DMS153 treated with DMSO at 0.1 percent for 48 hours (cell line): ENCODE measurements around the gene MGAT4A.
"Not testable (repeated sequence)": the region's sequence is repeated elsewhere in the genome, so short reads cannot be mapped to it uniquely, and the experiment has no call there.

Source experiments
- DNase-seq: peaks from one replicate; lab custom pipeline; 2025; ENCODE audit not compliant: unreplicated experiment; lab: John Stamatoyannopoulos, UW

MGAT4A gene

GRCh38 chr2:98608962-98609604 is 121.8 kb downstream of the MGAT4A start:
- no peak for DNase-seq

GRCh38 chr2:98608116-98608961 is 122.6 kb downstream of the MGAT4A start, which contains the start of the genes COA5 and UNC50:
COA5 (minus strand) TSS chr2:98608512; CDS start chr2:98608405, 107 bp downstream.
UNC50 (plus strand) TSS chr2:98608589; CDS start chr2:98609760, 1,171 bp downstream.
- DNase-seq = peak; percentile 70

GRCh38 chr2:98607741-98608115 is 123.2 kb downstream of the MGAT4A start:
- no peak for DNase-seq

- no peak for DNase-seq
Observed at GRCh38 chr2:98607104-98607503, 123.8 kb downstream of the MGAT4A start.

- DNase-seq = no peak
Observed at GRCh38 chr2:98606431-98606830, 124.5 kb downstream of the MGAT4A start.

GRCh38 chr2:98605076-98605475 is 125.9 kb downstream of the MGAT4A start:
- DNase-seq = no peak

- DNase-seq = no peak
Observed at GRCh38 chr2:98604547-98604946, 126.4 kb downstream of the MGAT4A start.

DNA sequence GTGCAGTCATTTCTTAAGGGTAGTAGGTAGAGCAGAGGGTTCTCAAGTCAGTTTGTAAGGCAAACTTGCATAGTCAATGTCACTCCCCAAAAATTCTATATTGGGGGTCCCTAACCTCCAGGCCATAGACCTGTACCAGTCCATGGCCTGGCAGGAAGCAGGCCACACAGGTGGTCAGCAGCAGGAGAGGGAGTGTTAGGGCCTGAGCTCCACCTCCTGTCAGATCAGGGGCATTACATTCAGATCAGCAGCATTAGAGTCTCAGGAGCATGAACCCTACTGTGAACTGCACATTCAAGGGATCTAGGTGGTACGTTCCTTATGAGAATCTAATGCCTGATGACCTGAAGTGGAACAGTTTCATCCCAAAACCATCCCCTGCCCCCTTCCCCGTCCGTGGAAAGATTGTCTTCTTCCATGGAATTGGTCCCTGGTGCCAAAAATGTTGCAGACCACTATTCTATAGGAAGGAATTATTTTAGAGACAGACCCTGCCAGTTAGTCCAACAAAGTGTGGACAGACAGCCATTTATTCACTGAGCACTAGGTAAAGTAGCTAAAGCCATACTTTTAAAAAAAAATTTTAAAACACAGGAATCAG is 129.3 kb downstream of the MGAT4A start:
- DNase-seq = peak; percentile 11

DNA sequence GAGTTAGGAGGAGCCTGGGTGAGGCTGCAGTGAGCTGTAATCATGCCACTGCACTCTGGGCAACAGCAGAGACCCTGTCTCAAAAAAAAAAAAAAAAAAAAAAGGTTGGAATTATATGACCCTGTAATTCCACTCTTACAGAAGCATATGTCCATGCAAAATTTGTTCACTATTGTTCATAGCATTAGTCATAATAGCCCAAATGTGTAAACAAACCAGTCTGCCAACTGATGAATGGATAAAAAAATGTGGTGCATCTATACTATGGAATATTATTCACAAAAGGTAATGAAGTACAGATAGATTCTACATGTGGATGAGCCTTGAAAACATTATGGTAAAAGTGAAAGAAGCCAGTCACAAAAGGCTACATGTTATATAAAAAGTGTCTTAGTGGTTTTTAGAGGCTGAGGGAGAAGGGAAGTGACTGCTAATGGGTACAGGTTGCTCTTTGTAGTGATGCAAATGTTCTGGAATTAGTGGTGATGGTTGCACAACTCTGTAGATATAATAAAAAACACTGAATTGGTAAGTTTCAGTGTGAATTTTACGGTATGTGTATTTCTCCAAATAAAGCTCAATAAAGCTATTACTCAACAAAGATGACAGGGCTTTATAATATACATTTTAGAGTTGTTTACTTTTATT is 132.0 kb downstream of the MGAT4A start:
- DNase-seq = no peak

DNA sequence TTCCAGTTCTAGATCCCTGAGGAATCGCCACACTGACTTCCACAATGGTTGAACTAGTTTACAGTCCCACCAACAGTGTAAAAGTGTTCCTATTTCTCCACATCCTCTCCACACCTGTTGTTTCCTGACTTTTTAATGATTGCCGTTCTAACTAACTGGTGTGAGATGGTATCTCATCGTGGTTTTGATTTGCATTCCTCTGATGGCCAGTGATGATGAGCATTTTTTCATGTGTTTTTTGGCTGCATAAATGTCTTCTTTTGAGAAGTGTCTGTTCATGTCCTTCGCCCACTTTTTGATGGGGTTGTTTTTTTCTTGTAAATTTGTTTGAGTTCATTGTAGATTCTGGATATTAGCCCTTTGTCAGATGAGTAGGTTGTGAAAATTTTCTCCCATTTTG is 136.3 kb downstream of the MGAT4A start:
- not testable (repeated sequence) for DNase-seq

GRCh38 chr2:98592565-98592964 is 138.4 kb downstream of the MGAT4A start:
- DNase-seq = no peak

DNA sequence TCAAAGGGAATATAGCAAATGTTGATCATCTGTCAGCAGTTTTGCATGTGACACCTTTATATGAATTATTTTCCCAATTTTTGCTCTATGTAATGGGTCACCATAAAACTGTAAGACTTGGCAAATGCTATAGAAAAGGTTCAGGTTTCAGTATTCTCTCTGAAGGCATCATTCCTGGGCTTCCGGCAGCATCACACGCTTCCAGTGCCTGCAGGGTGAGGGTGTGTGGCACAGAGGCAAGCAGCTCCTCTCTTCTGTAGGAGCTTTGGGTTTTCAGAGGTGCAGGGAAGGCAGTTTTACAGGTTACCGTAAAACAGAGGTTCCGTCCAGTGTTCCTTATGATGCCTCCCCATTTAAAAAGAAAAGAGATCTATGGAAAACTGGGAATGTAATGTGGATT is 141.4 kb downstream of the MGAT4A start:
- DNase-seq = no peak

DNA sequence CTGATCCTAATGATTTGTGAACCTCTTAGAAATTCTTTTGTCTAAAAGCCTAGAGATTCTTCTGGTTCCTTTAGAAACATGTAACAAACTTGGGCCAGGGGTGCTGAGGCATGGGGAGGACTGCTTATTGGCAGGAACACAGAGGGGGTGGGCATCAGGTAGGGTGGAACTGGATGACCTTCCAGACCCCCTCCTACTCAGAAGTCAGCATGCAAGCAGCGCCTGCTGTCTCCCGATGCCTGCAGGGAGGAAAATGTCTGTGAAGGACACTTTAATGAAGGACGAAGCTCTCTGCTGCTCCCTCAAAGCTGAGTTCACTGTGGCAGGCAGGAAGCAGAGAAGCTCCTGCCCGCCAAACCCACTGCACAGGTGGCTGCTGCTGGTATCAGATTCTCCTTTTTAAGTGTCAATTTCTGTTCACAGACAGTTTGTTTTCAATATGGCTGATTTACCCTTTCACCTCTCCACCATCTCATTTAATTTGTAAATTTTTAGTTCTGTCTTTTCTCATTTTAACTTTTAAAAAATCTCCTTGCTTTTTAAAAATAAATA is 142.0 kb downstream of the MGAT4A start:
- DNase-seq = no peak

DNA sequence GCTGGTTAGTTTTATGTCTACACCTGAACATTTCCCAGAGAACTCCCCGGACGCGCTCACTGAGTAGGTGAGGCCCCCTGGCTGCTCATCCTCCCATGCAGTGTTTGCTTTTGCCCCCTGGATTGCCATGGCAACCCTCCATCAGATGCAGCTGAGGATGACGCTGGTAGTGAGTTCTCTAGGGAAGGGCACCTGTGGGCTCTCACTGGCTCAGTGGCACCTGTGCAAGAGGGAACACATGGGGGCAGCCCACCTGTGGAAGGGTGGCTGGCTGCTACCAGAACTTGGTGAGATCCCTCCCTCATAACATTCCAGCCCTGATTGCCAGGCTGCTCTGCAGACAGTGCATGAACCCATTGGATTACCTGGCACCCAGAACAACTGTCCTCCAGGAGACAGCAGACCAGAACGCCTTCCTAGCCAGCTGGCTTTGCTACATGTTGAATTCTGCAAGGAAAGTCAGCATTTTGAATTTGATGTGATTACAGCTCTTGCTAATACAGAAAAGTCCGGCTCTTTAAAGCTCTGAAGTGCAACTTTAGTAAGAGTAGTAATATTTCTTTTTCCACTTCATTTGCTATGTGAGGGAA is 144.3 kb downstream of the MGAT4A start:
- DNase-seq = no peak

- DNase-seq = no peak
Observed at GRCh38 chr2:98585386-98585785, 145.5 kb downstream of the MGAT4A start.

GRCh38 chr2:98583816-98584618 is 146.9 kb downstream of the MGAT4A start:
- DNase-seq = no peak

DNA sequence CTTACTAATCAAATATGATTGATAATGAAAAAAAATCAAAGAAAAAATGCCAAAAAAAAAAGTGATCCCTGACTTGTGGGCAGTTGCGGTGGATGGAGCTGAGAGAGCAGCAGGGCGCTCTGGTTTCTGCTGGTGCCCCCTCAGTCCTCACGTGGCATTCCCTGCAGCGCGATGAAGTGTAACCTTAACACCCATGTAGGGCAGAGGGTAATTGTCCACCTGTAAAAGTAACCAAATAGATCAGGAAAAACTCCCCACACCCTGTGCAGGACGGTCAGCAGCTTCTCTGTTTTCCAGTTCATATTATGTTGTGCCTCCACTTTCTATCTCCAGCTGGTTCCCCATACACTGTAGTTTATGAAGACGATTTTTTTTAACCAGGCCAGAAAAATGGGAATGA is 147.7 kb downstream of the MGAT4A start:
- DNase-seq = no peak

DNA sequence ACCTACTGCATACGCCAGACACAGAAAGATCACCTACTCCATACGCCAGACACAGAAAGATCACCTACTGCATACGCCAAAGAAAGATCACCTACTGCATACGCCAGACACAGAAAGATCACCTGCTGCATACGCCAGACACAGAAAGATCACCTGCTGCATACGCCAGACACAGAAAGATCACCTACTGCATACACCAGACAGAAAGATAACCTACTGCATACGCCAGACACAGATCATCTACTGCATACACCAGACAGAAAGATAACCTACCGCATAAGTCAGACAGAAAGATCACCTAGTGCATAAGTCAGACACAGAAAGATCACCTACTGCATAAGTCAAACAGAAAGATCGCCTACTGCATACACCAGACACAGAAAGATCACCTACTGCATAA is 148.4 kb downstream of the MGAT4A start:
- no peak for DNase-seq

DNA sequence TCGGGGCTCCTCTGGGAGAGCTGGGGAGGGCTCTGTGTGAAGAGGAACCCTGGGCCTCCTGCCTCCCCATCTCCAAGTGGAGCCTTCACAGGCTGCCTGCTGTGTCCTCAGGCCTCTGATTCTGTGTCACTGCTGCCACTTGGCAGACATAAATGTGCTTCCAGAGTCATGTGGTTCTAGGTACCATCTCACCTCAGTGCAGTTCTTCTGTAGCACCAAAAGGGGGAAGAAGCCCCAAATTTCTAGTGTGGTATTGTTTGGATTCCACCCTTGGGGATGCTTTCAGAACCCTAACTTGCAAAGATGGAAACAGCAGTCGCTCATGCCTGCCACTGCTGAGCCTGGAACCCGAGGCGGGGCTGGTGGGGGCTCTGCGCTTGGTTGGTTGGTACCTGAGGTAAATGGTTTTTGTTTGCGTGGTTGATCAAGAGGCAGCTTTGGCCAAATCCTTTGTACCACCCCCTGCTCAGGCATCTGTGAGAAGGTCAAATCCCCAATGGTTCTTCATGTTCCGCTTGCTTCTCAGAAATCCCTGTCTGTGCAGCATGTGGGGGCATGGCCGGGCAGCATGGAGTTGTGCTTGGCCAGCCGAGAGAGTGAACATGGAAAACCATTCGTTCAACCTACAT is 150.2 kb downstream of the MGAT4A start:
- DNase-seq = no peak
